ENCODE data around the gene RFTN1.

GRCh38 chr3:16277471-16277870 lies 236.0 kb downstream of the RFTN1 start:
- TF ChIP-seq RAD21 (IDR thresholded peaks at IDR 0.05 in 1 of 2, conservative IDR thresholded peaks at IDR 0.05 in 1 of 2; ENCODE audit: low read depth in 2 of 2, low read length in 2 of 2) (no peak), EZH2 (IDR thresholded peaks at IDR 0.05; ENCODE audit: low read depth, low read length, severe bottlenecking) (no peak), CTCF (IDR thresholded peaks at IDR 0.05; ENCODE audit: control extremely low read depth in 1 of 3, insufficient read depth in 1 of 3, low read depth in 1 of 3, low read length in 3 of 3) (no peak), ATF3 (IDR thresholded peaks at IDR 0.05; ENCODE audit: insufficient read depth, low read depth, low read length) (no peak)

All from H1 (cell line).